Liver (tissue), 9 donors: ENCODE measurements around the gene PLCB1. TPM values are rescaled to one million over a fixed set of nuclear protein-coding genes. Genes with fewer than 3 reads are reported as not detected.

Source experiments
- DNase-seq: peaks from one replicate; pipeline ENCODE4 v3.0.0-alpha.2; 2017; ENCODE audit warnings: low spot score
- H3K27ac ChIP-seq, 2 donors: one replicate each; pipeline ENCODE4 v1.7.0; 2013; ENCODE audit warnings: inconsistent platforms in 2 of 2, low read length in 2 of 2, control low read depth in 1 of 2, low read depth in 1 of 2, mild to moderate bottlenecking in 1 of 2
- H3K27me3 ChIP-seq, 4 donors: one replicate each; pipeline versions ENCODE4 v1.6.1 to v1.7.0; 2013; ENCODE audit warnings: low read length in 3 of 4, inconsistent platforms in 1 of 4, mild to moderate bottlenecking in 1 of 4, moderate library complexity in 1 of 4; ENCODE audit not compliant: control insufficient read depth in 4 of 4, insufficient read depth in 4 of 4
- H3K36me3 ChIP-seq, 4 donors: one replicate each; pipeline versions ENCODE4 v1.6.1 to v1.7.0; 2013; ENCODE audit warnings: low read length in 3 of 4, mild to moderate bottlenecking in 3 of 4, low read depth in 1 of 4, moderate library complexity in 1 of 4; ENCODE audit not compliant: control insufficient read depth in 4 of 4, insufficient read depth in 3 of 4
- H3K4me1 ChIP-seq, 4 donors: one replicate each; pipeline versions ENCODE4 v1.6.1 to v1.7.0; 2013; ENCODE audit warnings: low read length in 3 of 4, mild to moderate bottlenecking in 3 of 4, moderate library complexity in 1 of 4; ENCODE audit not compliant: control insufficient read depth in 4 of 4, insufficient read depth in 4 of 4
- H3K4me3 ChIP-seq, 3 donors: one replicate each; pipeline versions ENCODE4 v1.6.1 to v1.7.0; 2013; ENCODE audit warnings: low read length in 3 of 3, control low read depth in 1 of 3, low read depth in 1 of 3, mild to moderate bottlenecking in 1 of 3
- H3K9ac ChIP-seq, 2 donors: one replicate each; pipeline ENCODE4 v1.7.0; 2013; ENCODE audit warnings: low read length in 2 of 2, mild to moderate bottlenecking in 2 of 2, moderate library complexity in 2 of 2, control low read depth in 1 of 2, low read depth in 1 of 2
- H3K9me3 ChIP-seq, 4 donors: one replicate each; pipeline versions ENCODE4 v1.6.1 to v1.7.0; 2013; ENCODE audit warnings: low read length in 3 of 4; ENCODE audit not compliant: control insufficient read depth in 4 of 4
- EGR1 ChIP-seq, 2 donors: IDR thresholded peaks; 2 replicates each; pipeline ENCODE4 v1.6.1; 2016 to 2018; ENCODE audit warnings: antibody characterized with exemption in 2 of 2, low read depth in 2 of 2
- FOXA1 ChIP-seq: IDR thresholded peaks from 2 replicates; pipeline ENCODE4 v1.6.1; 2016; ENCODE audit warnings: antibody characterized with exemption
- FOXA2 ChIP-seq: IDR thresholded peaks from 2 replicates; pipeline ENCODE4 v1.6.1; 2016; ENCODE audit warnings: antibody characterized with exemption
- GABPA ChIP-seq, 2 donors: IDR thresholded peaks in 1 of 2; conservative IDR thresholded peaks in 1 of 2; 2 replicates each; pipeline ENCODE4 v1.6.1; 2016; ENCODE audit warnings: antibody characterized with exemption in 2 of 2, mild to moderate bottlenecking in 1 of 2, moderate library complexity in 1 of 2
- HNF4A ChIP-seq, 2 donors: conservative IDR thresholded peaks; 2 replicates each; pipeline ENCODE4 v1.6.1; 2016; ENCODE audit warnings: antibody characterized with exemption in 2 of 2, mild to moderate bottlenecking in 2 of 2
- HNF4G ChIP-seq: IDR thresholded peaks from 2 replicates; pipeline ENCODE4 v1.6.1; 2016; ENCODE audit warnings: antibody characterized with exemption
- JUND ChIP-seq, 2 donors: IDR thresholded peaks; 2 replicates each; pipeline ENCODE4 v1.6.1; 2016; ENCODE audit warnings: antibody characterized with exemption in 2 of 2
- NR2F2 ChIP-seq: IDR thresholded peaks from 2 replicates; pipeline ENCODE4 v1.6.1; 2016; ENCODE audit warnings: antibody characterized with exemption
- RAD21 ChIP-seq, 2 donors: IDR thresholded peaks; 2 replicates each; pipeline ENCODE4 v1.6.1; 2016; ENCODE audit warnings: antibody characterized with exemption in 2 of 2, mild to moderate bottlenecking in 2 of 2
- RXRA ChIP-seq, 2 donors: IDR thresholded peaks; 2 replicates each; pipeline ENCODE4 v1.6.1; 2017 to 2018; ENCODE audit warnings: antibody characterized with exemption in 2 of 2, mild to moderate bottlenecking in 1 of 2
- SP1 ChIP-seq: IDR thresholded peaks from 2 replicates; pipeline ENCODE4 v1.6.1; 2018; ENCODE audit warnings: antibody characterized with exemption, mild to moderate bottlenecking
- TAF1 ChIP-seq: conservative IDR thresholded peaks from 2 replicates; pipeline ENCODE4 v1.6.1; 2016; ENCODE audit warnings: antibody characterized with exemption, mild to moderate bottlenecking
- YY1 ChIP-seq: IDR thresholded peaks from 2 replicates; pipeline ENCODE4 v1.6.1; 2016; ENCODE audit warnings: antibody characterized with exemption, mild to moderate bottlenecking
- WGBS: extraction: QIAGEN DNeasy Blood & Tissue Kit; methylation state at CpG from one replicate; pipeline ENCODE4 v1.1.7; 2013; 5-methylcytosine and 5-hydroxymethylcytosine counted together
- polyA plus RNA-seq, 2 donors: library from polyadenylated mRNA; stranded (reverse) in 1 of 2; unstranded in 1 of 2; fragments of 200-250 nt in 1 of 2; fragments of >200 nt in 1 of 2; fragmentation: Nextera tagmentation in 1 of 2; extraction: Ambion mirVana in 1 of 2; gene quantifications; one replicate each; pipeline versions ENCODE4 v1.2.1 to v1.2.3, GENCODE V29; 2013 to 2015
- total RNA-seq, 2 donors: library from RNA; depleted of rRNA; stranded (reverse); fragments of >200 nt; gene quantifications; one replicate each; pipeline ENCODE4 v1.2.3, GENCODE V29; 2014
- TF ChIP-seq, protein P1 (sequence below): IDR thresholded peaks from 2 replicates; pipeline ENCODE4 v1.6.1; 2016; ENCODE audit warnings: antibody characterized with exemption
- TF ChIP-seq, protein P2 (sequence below): fragments of 150-350 bp; IDR thresholded peaks from 2 replicates; pipeline ENCODE4 v1.5.1; 2017; ENCODE audit warnings: improper control_type of control experiment, low read depth, low read length; ENCODE audit not compliant: missing input control
- TF ChIP-seq, protein P3 (sequence below): IDR thresholded peaks from 2 replicates; pipeline ENCODE4 v1.6.1; 2016; ENCODE audit warnings: antibody characterized with exemption, mild to moderate bottlenecking
- TF ChIP-seq, protein P4 (sequence below): IDR thresholded peaks from 2 replicates; pipeline ENCODE4 v1.6.1; 2016; ENCODE audit warnings: antibody characterized with exemption
- TF ChIP-seq, protein P5 (sequence below): IDR thresholded peaks from 2 replicates; pipeline ENCODE4 v1.6.1; 2016; ENCODE audit warnings: antibody characterized with exemption
- donor health status: healthy.
- donor health status: healthy.
- donor health status: healthy.
- donor health status: healthy.
- donor health status: healthy.

Gene PLCB1
- total and polyA plus RNA-seq, 4 donors = 3.7 to 13.5 (median 5.9) TPM

DNA sequence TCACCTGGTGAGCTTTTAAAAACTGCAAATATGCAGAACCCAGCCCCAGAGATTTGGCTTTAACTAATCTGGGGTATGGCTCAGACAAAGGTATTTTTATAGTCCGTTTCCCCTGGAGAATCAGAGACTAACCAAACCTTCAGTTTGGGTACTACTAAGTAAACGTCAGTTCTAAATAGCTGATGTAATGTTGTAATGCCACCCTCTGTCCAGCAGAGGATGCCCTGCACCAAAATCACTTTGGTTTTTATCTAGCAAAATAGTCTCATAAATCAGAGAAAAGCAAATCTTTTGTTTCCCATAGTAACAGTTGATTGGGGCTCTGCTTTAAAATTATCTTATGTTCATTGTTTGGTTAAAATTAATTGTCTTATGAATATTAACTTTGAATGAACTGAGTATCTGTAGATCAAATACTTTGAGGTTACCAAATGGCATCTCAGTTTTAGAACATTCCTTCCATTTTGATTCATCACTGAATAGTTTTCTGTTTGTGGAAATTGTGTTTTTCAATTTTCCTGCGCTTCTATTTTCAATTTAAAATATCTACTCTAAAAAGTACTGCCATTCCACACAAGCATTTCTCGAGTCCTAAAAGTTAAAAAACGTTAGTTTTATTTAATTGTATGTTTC, 658.5 kb downstream of the PLCB1 start:
- H3K9ac ChIP-seq = peak overlapping the region in 1 of 2 donors; percentile 9
- no peak overlapping the region for H3K4me3 ChIP-seq
- H3K27ac ChIP-seq = no peak overlapping the region
- no peaks in the 10 kb centered on the region for H3K27me3 ChIP-seq
- H3K9me3 ChIP-seq = no peaks in the 10 kb centered on the region
- H3K36me3 ChIP-seq = no peaks in the 10 kb centered on the region
- no peak for DNase-seq
- TF ChIP-seq RAD21 (IDR thresholded peaks at IDR 0.05) (peak; percentile 78 to 86), TAF1 (no peak), EGR1 (IDR thresholded peaks at IDR 0.05; ENCODE audit: low read depth in 2 of 2) (no peak), JUND (IDR thresholded peaks at IDR 0.05) (no peak), NR2F2 (no peak), GABPA (IDR thresholded peaks at IDR 0.05 in 1 of 2, conservative IDR thresholded peaks at IDR 0.05 in 1 of 2) (no peak), HNF4G (no peak), FOXA2 (no peak), RXRA (IDR thresholded peaks at IDR 0.05) (no peak), FOXA1 (no peak), HNF4A (conservative IDR thresholded peaks at IDR 0.05) (no peak), SP1 (no peak), YY1 (no peak)
- TF ChIP-seq, protein P1, sequence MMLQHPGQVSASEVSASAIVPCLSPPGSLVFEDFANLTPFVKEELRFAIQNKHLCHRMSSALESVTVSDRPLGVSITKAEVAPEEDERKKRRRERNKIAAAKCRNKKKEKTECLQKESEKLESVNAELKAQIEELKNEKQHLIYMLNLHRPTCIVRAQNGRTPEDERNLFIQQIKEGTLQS = peak; percentile 50
- TF ChIP-seq, protein P2, sequence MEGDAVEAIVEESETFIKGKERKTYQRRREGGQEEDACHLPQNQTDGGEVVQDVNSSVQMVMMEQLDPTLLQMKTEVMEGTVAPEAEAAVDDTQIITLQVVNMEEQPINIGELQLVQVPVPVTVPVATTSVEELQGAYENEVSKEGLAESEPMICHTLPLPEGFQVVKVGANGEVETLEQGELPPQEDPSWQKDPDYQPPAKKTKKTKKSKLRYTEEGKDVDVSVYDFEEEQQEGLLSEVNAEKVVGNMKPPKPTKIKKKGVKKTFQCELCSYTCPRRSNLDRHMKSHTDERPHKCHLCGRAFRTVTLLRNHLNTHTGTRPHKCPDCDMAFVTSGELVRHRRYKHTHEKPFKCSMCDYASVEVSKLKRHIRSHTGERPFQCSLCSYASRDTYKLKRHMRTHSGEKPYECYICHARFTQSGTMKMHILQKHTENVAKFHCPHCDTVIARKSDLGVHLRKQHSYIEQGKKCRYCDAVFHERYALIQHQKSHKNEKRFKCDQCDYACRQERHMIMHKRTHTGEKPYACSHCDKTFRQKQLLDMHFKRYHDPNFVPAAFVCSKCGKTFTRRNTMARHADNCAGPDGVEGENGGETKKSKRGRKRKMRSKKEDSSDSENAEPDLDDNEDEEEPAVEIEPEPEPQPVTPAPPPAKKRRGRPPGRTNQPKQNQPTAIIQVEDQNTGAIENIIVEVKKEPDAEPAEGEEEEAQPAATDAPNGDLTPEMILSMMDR = peak; percentile 91
- TF ChIP-seq, protein P3, sequence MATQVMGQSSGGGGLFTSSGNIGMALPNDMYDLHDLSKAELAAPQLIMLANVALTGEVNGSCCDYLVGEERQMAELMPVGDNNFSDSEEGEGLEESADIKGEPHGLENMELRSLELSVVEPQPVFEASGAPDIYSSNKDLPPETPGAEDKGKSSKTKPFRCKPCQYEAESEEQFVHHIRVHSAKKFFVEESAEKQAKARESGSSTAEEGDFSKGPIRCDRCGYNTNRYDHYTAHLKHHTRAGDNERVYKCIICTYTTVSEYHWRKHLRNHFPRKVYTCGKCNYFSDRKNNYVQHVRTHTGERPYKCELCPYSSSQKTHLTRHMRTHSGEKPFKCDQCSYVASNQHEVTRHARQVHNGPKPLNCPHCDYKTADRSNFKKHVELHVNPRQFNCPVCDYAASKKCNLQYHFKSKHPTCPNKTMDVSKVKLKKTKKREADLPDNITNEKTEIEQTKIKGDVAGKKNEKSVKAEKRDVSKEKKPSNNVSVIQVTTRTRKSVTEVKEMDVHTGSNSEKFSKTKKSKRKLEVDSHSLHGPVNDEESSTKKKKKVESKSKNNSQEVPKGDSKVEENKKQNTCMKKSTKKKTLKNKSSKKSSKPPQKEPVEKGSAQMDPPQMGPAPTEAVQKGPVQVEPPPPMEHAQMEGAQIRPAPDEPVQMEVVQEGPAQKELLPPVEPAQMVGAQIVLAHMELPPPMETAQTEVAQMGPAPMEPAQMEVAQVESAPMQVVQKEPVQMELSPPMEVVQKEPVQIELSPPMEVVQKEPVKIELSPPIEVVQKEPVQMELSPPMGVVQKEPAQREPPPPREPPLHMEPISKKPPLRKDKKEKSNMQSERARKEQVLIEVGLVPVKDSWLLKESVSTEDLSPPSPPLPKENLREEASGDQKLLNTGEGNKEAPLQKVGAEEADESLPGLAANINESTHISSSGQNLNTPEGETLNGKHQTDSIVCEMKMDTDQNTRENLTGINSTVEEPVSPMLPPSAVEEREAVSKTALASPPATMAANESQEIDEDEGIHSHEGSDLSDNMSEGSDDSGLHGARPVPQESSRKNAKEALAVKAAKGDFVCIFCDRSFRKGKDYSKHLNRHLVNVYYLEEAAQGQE = no peak
- TF ChIP-seq, protein P4, sequence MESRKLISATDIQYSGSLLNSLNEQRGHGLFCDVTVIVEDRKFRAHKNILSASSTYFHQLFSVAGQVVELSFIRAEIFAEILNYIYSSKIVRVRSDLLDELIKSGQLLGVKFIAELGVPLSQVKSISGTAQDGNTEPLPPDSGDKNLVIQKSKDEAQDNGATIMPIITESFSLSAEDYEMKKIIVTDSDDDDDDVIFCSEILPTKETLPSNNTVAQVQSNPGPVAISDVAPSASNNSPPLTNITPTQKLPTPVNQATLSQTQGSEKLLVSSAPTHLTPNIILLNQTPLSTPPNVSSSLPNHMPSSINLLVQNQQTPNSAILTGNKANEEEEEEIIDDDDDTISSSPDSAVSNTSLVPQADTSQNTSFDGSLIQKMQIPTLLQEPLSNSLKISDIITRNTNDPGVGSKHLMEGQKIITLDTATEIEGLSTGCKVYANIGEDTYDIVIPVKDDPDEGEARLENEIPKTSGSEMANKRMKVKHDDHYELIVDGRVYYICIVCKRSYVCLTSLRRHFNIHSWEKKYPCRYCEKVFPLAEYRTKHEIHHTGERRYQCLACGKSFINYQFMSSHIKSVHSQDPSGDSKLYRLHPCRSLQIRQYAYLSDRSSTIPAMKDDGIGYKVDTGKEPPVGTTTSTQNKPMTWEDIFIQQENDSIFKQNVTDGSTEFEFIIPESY = no peak
- TF ChIP-seq, protein P5, sequence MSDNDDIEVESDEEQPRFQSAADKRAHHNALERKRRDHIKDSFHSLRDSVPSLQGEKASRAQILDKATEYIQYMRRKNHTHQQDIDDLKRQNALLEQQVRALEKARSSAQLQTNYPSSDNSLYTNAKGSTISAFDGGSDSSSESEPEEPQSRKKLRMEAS = no peak
- WGBS = 56% methylated on average over 5 of the region's 5 CpGs
- H3K4me1 ChIP-seq = no peaks in the 10 kb centered on the region
